Left colon (tissue), 2 donors: Measurements from ENCODE around the gene OR51B6. TPM values are rescaled to one million over a fixed set of nuclear protein-coding genes. Genes with fewer than 3 reads are reported as not detected.
"Not testable (repeated sequence)": the region's sequence is repeated elsewhere in the genome, so short reads cannot be mapped to it uniquely, and the experiment has no call there.

ENCODE experiments used
- ATAC-seq: fragments of 200-7000 bp; cut with Tn5 transposase; one replicate; pipeline ENCODE4 v1.9.1; 2020; ENCODE audit warnings: mild to moderate bottlenecking, moderate library complexity
- DNase-seq, 2 donors: peaks; one replicate each; pipeline ENCODE4 v3.0.0-alpha.2; 2020
- intact Hi-C, 2 donors: fragments of 100-400 bp; cut with DNase I in 1 of 2; cut with micrococcal nuclease in 1 of 2; formaldehyde crosslinking; loops; one replicate each; pipeline versions ENCODE4 v1.11.2 to v1.14.0; 2022; cut with DNase I, micrococcal nuclease
- long read RNA-seq: library from polyadenylated mRNA; unstranded; transcript quantifications from one replicate; pipeline ENCODE4 v2.0.0, GENCODE V29; 2021
- total RNA-seq, 2 donors: library from RNA; stranded (reverse); fragmentation: NEBNext Ultra II Directional; extraction: Animal tissue kit (Norgen Biotek cat#: 25700); gene quantifications; one replicate each; pipeline ENCODE4 v1.2.1, GENCODE V29; 2021
- donor health status: DM: no; HTN: no; CAD: no.
- donor health status: DM: yes; HTN: yes; CAD: no.

OR51B6 gene
- not detected for total RNA-seq
- long read RNA-seq = 0 reads

DNA sequence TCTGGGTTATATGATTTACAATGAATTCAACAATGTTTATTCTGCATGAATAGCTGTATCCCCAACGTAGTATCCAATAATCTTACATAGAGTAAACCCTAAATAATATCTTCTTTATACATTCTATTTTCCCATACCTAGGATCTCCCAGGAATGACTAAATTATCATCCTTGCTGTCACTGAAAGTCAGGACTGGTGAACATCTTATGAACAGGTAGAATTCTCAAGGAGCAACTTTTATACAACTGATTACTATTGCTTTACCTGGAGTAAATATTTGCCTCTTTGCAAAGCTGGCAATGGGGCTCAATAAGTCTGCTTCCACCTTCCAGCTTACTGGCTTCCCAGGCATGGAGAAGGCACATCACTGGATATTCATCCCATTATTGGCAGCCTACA, at the start of gene OR51B6:
OR51B6 (plus strand) TSS at position 301 of the 400 bp plus-strand sequence; CDS start at position 301, 0 bp downstream.
- ATAC-seq (no peak), DNase-seq (no peak)
- intact Hi-C loops = no loop called here

GRCh38 chr11:5301846-5302245, 49.5 kb upstream of the OR51B6 start, which contains the start of gene OR51B4:
Gene OR51B4 (minus strand): TSS chr11:5301946. CDS start chr11:5301946, 0 bp downstream.
- DNase-seq (no peak), ATAC-seq (no peak)
- intact Hi-C loops = no loop called here

- ATAC-seq (no peak), DNase-seq (no peak)
- intact Hi-C loops = no loop called here
These were observed 47.7 kb upstream of the OR51B6 start for GRCh38 chr11:5303626-5304025.

DNA sequence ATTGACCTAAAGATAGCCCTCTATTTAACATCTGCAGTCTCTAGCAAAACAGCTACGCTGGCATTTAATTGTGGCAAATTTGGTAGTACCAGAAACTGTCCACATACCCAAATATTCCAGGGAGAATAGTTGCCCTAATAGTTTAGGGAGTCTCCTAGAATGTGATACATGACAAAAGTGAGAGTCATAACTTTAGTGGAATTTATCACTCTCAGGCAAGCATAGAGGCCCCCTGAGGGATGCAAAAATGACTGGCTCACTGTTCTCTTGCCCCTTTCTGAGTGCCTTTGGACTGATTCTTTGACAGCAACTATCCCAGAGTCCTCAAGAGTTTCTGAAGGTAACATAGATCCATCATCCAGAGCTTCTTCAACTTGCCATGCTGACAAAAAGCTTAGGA, 47.3 kb upstream of the OR51B6 start:
- ATAC-seq (no peak), DNase-seq (no peak)
- intact Hi-C loops = no loop called here

- DNase-seq (no peak), ATAC-seq (no peak)
- intact Hi-C loops = no loop called here
These were observed 43.9 kb upstream of the OR51B6 start for GRCh38 chr11:5307256-5308019.

- ATAC-seq = no peak
- no peak for DNase-seq
- intact Hi-C loops = no loop called here
These were observed 40.9 kb upstream of the OR51B6 start for GRCh38 chr11:5310423-5310822.

DNA sequence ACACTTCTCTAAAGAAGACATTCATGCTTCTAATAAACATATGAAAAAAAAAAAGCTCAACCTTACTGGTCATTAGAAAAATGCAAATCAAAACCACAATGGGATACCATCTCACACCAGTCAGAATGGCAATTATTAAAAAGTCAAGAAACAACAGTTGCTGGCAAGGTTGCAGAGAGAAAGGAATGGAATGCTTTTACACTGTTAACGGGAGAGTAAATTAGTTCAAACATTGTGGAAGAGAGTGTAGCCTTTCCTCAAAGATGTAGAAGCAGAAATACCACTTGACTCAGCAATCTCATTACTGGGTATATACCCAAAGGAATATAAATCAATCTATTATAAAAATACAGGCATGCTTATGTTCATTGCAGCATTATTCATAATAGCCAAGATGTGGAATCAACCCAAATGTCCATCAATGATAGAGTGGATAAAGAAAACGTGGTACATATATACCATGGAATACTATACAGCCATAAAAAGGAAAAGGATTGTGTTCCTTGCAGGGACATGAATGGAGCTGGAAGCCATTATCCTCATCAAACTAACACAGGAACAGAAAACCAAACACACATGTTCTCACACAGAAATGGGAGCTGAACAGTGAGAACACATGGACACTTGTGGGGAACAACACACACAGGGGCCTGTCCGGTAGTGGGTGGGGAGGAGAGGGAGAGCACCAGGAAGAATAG, 37.8 kb upstream of the OR51B6 start:
- ATAC-seq = not testable (repeated sequence)

DNA sequence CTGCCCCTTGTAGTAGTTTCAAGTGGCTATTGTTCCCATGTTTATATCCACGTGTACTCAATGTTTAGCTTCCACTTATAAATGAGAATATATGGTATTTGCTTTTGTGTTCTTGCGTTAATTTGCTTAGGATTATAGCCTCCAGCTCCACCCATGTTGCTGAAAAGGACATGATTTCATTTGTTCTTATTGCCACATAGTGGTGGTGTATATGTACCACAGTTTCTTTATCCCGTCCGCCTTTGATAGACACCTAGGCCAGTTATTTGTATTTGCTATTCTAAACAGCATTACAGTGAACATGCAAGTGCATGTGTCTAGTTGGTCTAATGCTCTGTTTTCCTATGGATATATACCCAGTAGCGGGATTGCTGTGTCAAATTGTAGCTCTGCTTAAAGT, 34.0 kb upstream of the OR51B6 start:
- no peak for ATAC-seq
- DNase-seq = no peak
- intact Hi-C loops = no loop called here

More for the DNA sequence above, 37.8 kb upstream of the OR51B6 start:
- intact Hi-C loops, DNase-seq: not testable (repeated sequence)

- no peak for ATAC-seq
- intact Hi-C loops = no loop called here
- no peak for DNase-seq
These were observed 27.1 kb upstream of the OR51B6 start, which contains the start of gene OR51B2 for GRCh38 chr11:5324197-5324596. Gene OR51B2 (minus strand): TSS chr11:5324297. CDS start chr11:5324297, 0 bp downstream.

- DNase-seq (no peak), ATAC-seq (no peak)
- intact Hi-C loops = no loop called here
These were observed 16.1 kb upstream of the OR51B6 start for GRCh38 chr11:5335170-5335569.

- no peak for DNase-seq
- no peak for ATAC-seq
- intact Hi-C loops = no loop called here
These were observed 15.0 kb upstream of the OR51B6 start for GRCh38 chr11:5336331-5336730.

GRCh38 chr11:5337253-5337652, 14.1 kb upstream of the OR51B6 start:
- DNase-seq, ATAC-seq, intact Hi-C loops: not testable (repeated sequence)

DNA sequence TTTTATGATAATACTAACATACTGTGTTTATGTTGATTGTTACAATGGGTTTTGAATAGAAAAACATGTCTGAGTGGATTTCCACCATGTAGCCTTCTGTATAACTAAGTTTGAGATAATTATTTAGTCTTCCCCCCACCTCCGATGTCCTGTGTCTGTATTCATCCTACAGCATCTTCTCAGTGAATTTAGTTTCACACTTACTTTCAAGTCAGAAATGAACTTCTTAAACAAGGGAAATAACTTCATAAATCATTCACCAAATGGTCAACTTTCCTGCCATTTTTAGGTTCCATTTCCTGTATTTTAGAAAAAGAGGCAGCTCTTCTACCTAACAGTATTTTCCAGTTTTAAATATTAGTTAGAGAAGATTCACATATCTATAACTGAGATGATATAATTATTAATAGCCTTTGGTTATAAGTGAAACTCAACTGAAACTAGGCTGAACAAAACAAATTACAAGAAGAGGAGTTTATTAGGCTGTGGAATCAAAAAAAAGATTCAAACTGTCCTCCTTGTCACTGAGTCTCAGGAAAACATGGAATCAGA, 11.5 kb upstream of the OR51B6 start:
- ATAC-seq (no peak), DNase-seq (no peak)
- intact Hi-C loops = no loop called here

- DNase-seq = no peak
- no peak for ATAC-seq
- intact Hi-C loops = no loop called here
These were observed 7.6 kb upstream of the OR51B6 start, which contains the start of gene OR51B5 for GRCh38 chr11:5343474-5344335. Gene OR51B5 (minus strand): TSS chr11:5343524. CDS start chr11:5343524, 0 bp downstream.

DNA sequence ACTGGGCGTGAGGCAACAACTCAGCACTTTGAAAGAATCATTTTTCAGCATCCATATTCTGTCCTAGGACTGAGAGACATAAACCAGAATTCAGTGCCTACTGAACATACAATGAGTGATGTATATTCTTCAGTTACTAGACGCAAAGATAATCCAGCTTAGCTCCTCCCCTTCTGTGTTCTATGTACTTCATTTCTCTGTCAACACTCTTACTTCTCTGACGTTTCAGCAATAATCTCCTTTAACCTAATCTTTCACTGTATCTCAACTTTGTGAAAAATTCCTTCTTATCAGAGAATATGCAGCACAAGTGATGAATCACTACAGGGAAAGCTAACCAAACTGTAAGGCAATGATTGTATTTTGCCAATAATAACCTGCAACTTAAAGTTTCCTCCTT, 5.5 kb upstream of the OR51B6 start:
- intact Hi-C loops = no loop called here
- no peak for DNase-seq
- ATAC-seq = no peak

DNA sequence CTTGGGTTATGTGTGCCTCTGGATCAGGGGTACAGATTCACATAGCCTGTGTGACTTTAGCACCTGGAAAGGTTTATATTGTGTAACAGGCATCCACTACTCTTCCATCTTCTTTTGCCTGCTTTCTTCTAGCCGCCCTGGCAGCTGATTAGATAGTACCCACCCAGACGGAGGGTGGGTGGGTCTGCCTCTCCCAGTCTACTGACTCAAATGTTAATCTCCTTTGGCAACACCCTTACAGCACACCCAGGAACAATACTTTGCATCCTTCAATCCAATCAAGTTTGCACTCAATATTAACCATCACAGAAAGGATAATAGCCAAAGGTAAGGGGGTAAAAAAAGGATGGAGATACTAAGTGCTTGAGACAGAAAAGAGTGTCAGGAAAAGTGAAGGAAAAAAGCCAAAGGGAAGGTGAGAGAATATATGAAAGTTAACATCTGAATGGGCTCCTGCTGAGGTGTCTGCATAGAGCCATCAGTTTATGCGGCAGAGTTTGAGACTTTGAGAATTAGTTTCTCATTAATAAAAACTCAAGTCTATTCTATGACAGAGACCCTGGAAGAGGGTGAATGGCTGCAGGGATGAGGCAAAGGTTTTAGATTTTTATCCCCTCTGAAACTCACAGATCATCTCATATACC, 2.6 kb upstream of the OR51B6 start:
- DNase-seq = no peak
- no peak for ATAC-seq
- intact Hi-C loops = no loop called here

- no peak for DNase-seq
- no peak for ATAC-seq
These were observed 1.8 kb upstream of the OR51B6 start for GRCh38 chr11:5349550-5349949.

DNA sequence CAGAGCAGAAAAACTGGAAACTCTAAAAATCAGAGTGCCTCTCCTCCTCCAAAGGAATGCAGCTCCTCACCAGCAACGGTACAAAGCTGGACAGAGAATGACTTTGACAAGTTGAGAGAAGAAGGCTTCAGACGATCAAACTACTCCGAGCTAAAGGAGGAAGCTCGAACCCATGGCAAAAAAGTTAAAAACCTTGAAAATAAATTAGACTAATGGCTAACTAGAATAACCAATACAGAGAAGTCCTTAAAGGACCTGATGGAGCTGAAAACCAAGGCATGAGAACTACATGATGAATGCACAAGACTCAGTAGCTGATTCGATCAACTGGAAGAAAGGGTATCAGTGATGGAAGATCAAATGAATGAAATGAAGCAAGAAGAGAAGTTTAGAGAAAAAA, 4.7 kb downstream of the OR51B6 start:
- ATAC-seq, DNase-seq, intact Hi-C loops: not testable (repeated sequence)

More at GRCh38 chr11:5349550-5349949, 1.8 kb upstream of the OR51B6 start:
- intact Hi-C loops = no loop called here
